Suprapubic skin (tissue), 4 donors: ENCODE measurements around the gene KCNT2. TPM values are rescaled to one million over a fixed set of nuclear protein-coding genes. Genes with fewer than 3 reads are reported as not detected.
"Not testable (repeated sequence)": the region's sequence is repeated elsewhere in the genome, so short reads cannot be mapped to it uniquely, and the experiment has no call there.

Source experiments
- DNase-seq, 2 donors: peaks; one replicate each; pipeline ENCODE4 v3.0.0-alpha.2; 2019; ENCODE audit warnings: low spot score in 2 of 2
- H3K27ac ChIP-seq: fragments of 200-600 bp; sonication (generic); one replicate; pipeline ENCODE4 v1.5.1; 2019
- H3K27me3 ChIP-seq: fragments of 200-600 bp; sonication (generic); one replicate; pipeline ENCODE4 v1.5.1; 2019
- H3K36me3 ChIP-seq: fragments of 200-600 bp; sonication (generic); one replicate; pipeline ENCODE4 v1.5.1; 2019
- H3K4me1 ChIP-seq: fragments of 200-600 bp; sonication (generic); one replicate; pipeline ENCODE4 v1.5.1; 2019
- H3K4me3 ChIP-seq: fragments of 200-600 bp; sonication (generic); one replicate; pipeline ENCODE4 v1.5.1; 2019; ENCODE audit warnings: mild to moderate bottlenecking
- H3K9me3 ChIP-seq: fragments of 200-600 bp; sonication (generic); one replicate; pipeline ENCODE4 v1.5.1; 2019
- CTCF ChIP-seq, 2 donors: fragments of 200-600 bp in 1 of 2; fragments of 450-650 bp in 1 of 2; sonication (generic) in 1 of 2; IDR thresholded peaks; one replicate each; pipeline ENCODE4 v1.5.1; 2016 to 2019; ENCODE audit warnings: antibody characterized with exemption in 2 of 2, mild to moderate bottlenecking in 1 of 2, moderate library complexity in 1 of 2
- EP300 ChIP-seq: sonication (generic); formaldehyde crosslinking; IDR thresholded peaks from one replicate; pipeline ENCODE4 v1.6.1; 2017; ENCODE audit warnings: antibody characterized with exemption
- POLR2A ChIP-seq, 2 donors: fragments of 450-650 bp; IDR thresholded peaks; one replicate each; pipeline ENCODE4 v1.6.1; 2017; ENCODE audit warnings: antibody characterized with exemption in 2 of 2, mild to moderate bottlenecking in 2 of 2, moderate library complexity in 2 of 2
- POLR2AphosphoS5 ChIP-seq, 3 donors: sonication (generic); formaldehyde crosslinking; IDR thresholded peaks; one replicate each; pipeline ENCODE4 v1.6.1; 2017; ENCODE audit warnings: antibody characterized with exemption in 3 of 3
- WGBS: methylation state at CpG from one replicate; pipeline ENCODE4 v1.1.5; 2018; 5-methylcytosine and 5-hydroxymethylcytosine counted together
- total RNA-seq, 4 donors: library from RNA; depleted of rRNA; stranded (reverse); fragments of >200 nt; gene quantifications; one replicate each; pipeline ENCODE4 v1.1.0, GENCODE V29; 2016

KCNT2 gene
- total RNA-seq, 4 donors from 2014 or later: 0.34 to 2.5 (median 0.34) TPM

- Histone ChIP-seq H3K4me1 (no peaks in the 10 kb centered on the region), H3K36me3 (no peaks in the 10 kb centered on the region), H3K4me3 (no peak overlapping the region), H3K9me3 (peaks cover 7% of the 10 kb centered on the region), H3K27ac (no peak overlapping the region), H3K27me3 (no peaks in the 10 kb centered on the region)
- DNase-seq: no peak
- 90% methylated on average over 4 of the region's 4 CpGs for WGBS
- TF ChIP-seq EP300 (no peak), CTCF (IDR thresholded peaks at IDR 0.05) (no peak), POLR2AphosphoS5 (IDR thresholded peaks at IDR 0.05) (no peak), POLR2A (IDR thresholded peaks at IDR 0.05) (no peak)
Observed at GRCh38 chr1:196538473-196538872, 69.8 kb downstream of the KCNT2 start.

GRCh38 chr1:196535727-196536126 lies 72.5 kb downstream of the KCNT2 start:
- H3K36me3 ChIP-seq: no peaks in the 10 kb centered on the region
- no peak for DNase-seq
- peaks cover 7% of the 10 kb centered on the region for H3K9me3 ChIP-seq
- H3K27ac ChIP-seq: no peak overlapping the region
- WGBS: 52% methylated on average over 3 of the region's 3 CpGs
- no peak overlapping the region for H3K4me3 ChIP-seq
- H3K4me1 ChIP-seq: no peaks in the 10 kb centered on the region
- H3K27me3 ChIP-seq: no peaks in the 10 kb centered on the region
- TF ChIP-seq POLR2AphosphoS5 (IDR thresholded peaks at IDR 0.05): no peak
- TF ChIP-seq POLR2A (IDR thresholded peaks at IDR 0.05): no peak
- no peak for TF ChIP-seq CTCF (IDR thresholded peaks at IDR 0.05)
- TF ChIP-seq EP300: no peak

- 69% methylated on average over 3 of the region's 3 CpGs for WGBS
- peak overlapping the region; percentile 51 for H3K27ac ChIP-seq
- no peak for DNase-seq
- TF ChIP-seq POLR2AphosphoS5 (IDR thresholded peaks at IDR 0.05) (no peak), POLR2A (IDR thresholded peaks at IDR 0.05) (no peak), EP300 (no peak), CTCF (IDR thresholded peaks at IDR 0.05) (no peak)
- no peaks in the 10 kb centered on the region for H3K36me3 ChIP-seq
- no peaks in the 10 kb centered on the region for H3K27me3 ChIP-seq
- no peaks in the 10 kb centered on the region for H3K4me1 ChIP-seq
- H3K9me3 ChIP-seq: peaks cover 7% of the 10 kb centered on the region
- no peak overlapping the region for H3K4me3 ChIP-seq
Observed at GRCh38 chr1:196531737-196532524, 76.3 kb downstream of the KCNT2 start.

GRCh38 chr1:196527919-196528318 lies 80.3 kb downstream of the KCNT2 start:
- Histone ChIP-seq H3K36me3 (no peaks in the 10 kb centered on the region), H3K27ac (peak overlapping the region; percentile 35), H3K27me3 (no peaks in the 10 kb centered on the region), H3K4me1 (no peaks in the 10 kb centered on the region), H3K4me3 (no peak overlapping the region), H3K9me3 (no peaks in the 10 kb centered on the region)
- TF ChIP-seq POLR2A (IDR thresholded peaks at IDR 0.05) (no peak), CTCF (IDR thresholded peaks at IDR 0.05) (no peak), POLR2AphosphoS5 (IDR thresholded peaks at IDR 0.05) (no peak), EP300 (no peak)
- no peak for DNase-seq
- 57% methylated on average over 2 of the region's 2 CpGs for WGBS

GRCh38 chr1:196522574-196523345 lies 85.5 kb downstream of the KCNT2 start:
- H3K27ac ChIP-seq, H3K4me3 ChIP-seq, H3K36me3 ChIP-seq, DNase-seq, H3K4me1 ChIP-seq, H3K9me3 ChIP-seq, H3K27me3 ChIP-seq: not testable (repeated sequence)
- 86% methylated on average over 12 of the region's 12 CpGs for WGBS
